SK-N-SH treated with all-trans-retinoic acid at 6 μM for 48 hours (cell line): Measurements from ENCODE around the gene ATG16L1.

Experiments
- CSDC2 ChIP-seq: fragments of 250-450 bp; sonication (Bioruptor Pico); IDR thresholded peaks from 2 replicates; pipeline ENCODE4 v1.5.0; 2020; ENCODE audit warnings: mild to moderate bottlenecking, moderate library complexity
- ESRRG ChIP-seq: fragments of 250-450 bp; sonication (Bioruptor Pico); IDR thresholded peaks from 2 replicates; pipeline ENCODE4 v1.6.1; 2021; ENCODE audit warnings: mild to moderate bottlenecking
- TF ChIP-seq, protein P1 (sequence below): fragments of 250-450 bp; sonication (Bioruptor Pico); IDR thresholded peaks from 2 replicates; pipeline ENCODE4 v1.8.0; 2020; ENCODE audit warnings: mild to moderate bottlenecking, moderate library complexity, borderline replicate concordance

DNA sequence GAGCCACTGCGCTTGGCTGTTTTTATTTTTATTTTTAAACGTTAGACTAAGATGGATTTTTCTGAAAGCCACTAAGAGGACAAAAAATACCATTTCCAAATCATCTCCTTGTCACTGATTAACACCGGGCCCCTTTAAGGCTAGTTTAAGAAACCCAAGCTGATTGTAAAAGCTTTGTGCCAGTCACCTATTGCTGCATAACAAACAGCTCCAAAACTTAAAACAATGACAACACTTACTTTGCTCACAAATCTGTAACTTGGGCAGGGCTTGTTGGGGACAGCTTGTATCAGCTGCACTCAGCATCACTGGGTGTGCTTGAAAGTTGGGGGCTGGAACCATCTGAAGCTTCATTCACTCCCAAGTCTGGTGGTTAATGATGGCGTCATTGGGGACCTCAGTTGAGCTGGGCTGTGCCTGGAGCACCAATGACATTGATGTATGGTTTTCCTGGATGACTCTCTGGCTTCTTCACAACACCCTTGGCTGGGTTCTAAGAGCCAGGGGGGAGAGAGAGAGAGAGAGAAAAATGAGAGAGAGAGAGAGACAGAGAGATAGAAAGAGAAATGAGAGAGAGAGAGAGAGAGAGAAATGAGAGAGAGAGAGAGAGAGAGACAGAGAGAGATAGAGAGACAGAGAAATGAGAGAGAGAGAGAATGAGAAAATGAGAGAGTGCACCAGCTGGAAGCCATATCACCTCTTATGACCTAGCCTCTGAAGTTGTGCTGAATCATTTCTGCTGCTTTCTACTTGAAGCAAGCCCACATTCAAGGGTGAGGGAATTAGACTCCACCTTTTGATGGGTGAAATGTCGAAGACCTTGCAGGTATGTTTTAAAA lies 26.0 kb upstream of the ATG16L1 start:
- TF ChIP-seq ESRRG (CRISPR knock-in tag): no peak
- TF ChIP-seq, protein P1, sequence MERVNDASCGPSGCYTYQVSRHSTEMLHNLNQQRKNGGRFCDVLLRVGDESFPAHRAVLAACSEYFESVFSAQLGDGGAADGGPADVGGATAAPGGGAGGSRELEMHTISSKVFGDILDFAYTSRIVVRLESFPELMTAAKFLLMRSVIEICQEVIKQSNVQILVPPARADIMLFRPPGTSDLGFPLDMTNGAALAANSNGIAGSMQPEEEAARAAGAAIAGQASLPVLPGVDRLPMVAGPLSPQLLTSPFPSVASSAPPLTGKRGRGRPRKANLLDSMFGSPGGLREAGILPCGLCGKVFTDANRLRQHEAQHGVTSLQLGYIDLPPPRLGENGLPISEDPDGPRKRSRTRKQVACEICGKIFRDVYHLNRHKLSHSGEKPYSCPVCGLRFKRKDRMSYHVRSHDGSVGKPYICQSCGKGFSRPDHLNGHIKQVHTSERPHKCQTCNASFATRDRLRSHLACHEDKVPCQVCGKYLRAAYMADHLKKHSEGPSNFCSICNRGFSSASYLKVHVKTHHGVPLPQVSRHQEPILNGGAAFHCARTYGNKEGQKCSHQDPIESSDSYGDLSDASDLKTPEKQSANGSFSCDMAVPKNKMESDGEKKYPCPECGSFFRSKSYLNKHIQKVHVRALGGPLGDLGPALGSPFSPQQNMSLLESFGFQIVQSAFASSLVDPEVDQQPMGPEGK (CRISPR knock-in tag): no peak
- TF ChIP-seq CSDC2 (CRISPR knock-in tag): no peak
